GM21723 (cell line): ENCODE results near the gene CSTF2T.

ENCODE experiments used
- ATAC-seq: cut with Tn5 transposase; IDR thresholded peaks from one replicate; pipeline ENCODE4 v1.9.1; 2021; ENCODE audit warnings: mild to moderate bottlenecking, moderate library complexity; ENCODE audit not compliant: unreplicated experiment

CSTF2T gene

DNA sequence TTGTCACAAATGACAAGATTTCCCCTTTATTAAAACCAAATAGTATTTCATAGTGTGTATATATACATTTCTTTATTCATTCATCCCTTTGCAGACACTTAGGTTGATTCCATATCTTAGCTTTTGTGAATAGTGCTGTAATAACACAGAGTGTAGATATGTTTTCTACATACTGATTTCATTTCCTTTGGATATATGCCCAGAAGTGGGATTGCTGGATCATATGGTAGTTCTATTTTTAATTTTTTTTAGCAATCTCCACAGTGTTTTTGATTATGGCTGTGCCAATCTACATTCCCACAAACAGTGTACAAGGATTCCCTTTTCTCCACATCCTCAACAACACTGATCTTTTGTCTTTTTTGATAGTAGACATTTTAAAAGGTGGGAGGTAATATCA lies 46.4 kb downstream of the CSTF2T start:
- no peak for ATAC-seq

DNA sequence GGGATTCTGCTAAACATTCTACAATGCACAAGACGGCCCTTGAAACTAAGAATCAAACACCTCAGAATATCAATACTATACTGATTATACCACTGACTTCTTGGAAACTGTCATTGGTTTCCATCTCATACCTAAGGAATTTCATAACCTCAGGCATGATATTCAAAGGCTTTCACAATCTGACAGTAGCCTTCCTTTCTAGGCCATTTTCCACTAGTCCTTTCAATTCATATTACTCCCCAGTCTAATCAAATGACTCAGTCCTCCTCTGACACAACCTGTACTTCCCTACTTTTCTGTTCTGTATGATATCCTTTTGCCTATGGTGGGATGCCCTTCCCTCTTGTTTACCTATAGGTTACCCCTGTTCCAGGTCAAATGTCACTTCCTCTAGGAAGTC lies 48.3 kb downstream of the CSTF2T start:
- no peak for ATAC-seq

DNA sequence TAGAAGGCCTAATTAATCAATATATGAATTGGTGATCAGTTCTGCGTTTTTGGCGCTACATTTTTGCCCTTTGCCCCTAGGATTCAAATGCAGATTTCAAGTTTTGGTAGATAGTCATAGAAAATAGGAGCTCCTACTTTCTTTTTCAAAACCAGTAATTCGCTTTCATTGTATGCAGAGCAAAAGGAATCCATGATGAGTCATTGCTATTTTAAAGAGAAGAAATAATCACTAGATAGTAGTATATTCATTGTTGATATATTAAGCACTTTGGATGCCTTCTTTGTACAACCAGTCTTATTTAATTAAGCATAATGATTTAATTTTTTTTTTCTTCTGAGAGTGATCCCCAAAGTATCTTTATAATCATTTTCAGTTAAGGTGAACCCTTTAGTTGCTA lies 50.3 kb downstream of the CSTF2T start:
- ATAC-seq = no peak
